HCT116 (cell line): ENCODE measurements around the gene PAX9. TPM values are rescaled to one million over a fixed set of nuclear protein-coding genes. Genes with fewer than 3 reads are reported as not detected.

ENCODE experiments used
- ATAC-seq: fragments of 200-7000 bp; cut with Tn5 transposase; 2 replicates; pipeline ENCODE4 v1.9.1; 2020; ENCODE audit warnings: mild to moderate bottlenecking, moderate library complexity
- BruUV-seq: library from RNA; stranded (reverse); fragments of 400-500 nt; replicated peaks from 2 replicates; lab custom pipeline; 2021; lab: Mats Ljungman, UMichigan
- CTCF ChIA-PET: fragments of 300-600 bp; sonication (Branson Sonifier 250); formaldehyde crosslinking; loops from one replicate; lab custom pipeline; 2021; ENCODE audit warnings: antibody characterized with exemption; lab: Charles Lee
- POLR2A ChIA-PET: fragments of 300-600, 350-600 bp; sonication (Branson Sonifier 250); formaldehyde crosslinking; loops from one replicate; lab custom pipeline; 2021; ENCODE audit warnings: antibody characterized with exemption; lab: Charles Lee
- RAD21 ChIA-PET, 2 experiments: fragments of 300-600 bp; sonication (Branson Sonifier 250); formaldehyde crosslinking; loops; one replicate each; lab custom pipeline; 2023; ENCODE audit warnings: low total read pairs in 2 of 2; ENCODE audit not compliant: uncharacterized antibody in 2 of 2, unreplicated experiment in 2 of 2, low non-redundant PET in 1 of 2; lab: Charles Lee
- DNase-seq: peaks from one replicate; pipeline ENCODE4 v3.0.0-alpha.2; 2010; ENCODE audit warnings: low read depth, low spot score
- H2AFZ ChIP-seq: fragments of 200-600 bp; shearing (Covaris generic), sonication (generic); 2 replicates; pipeline ENCODE4 v1.6.1; 2017; ENCODE audit warnings: low read depth, mixed run types, mixed read lengths, antibody characterized with exemption, low read length; ENCODE audit not compliant: poor library complexity, severe bottlenecking
- H3K27ac ChIP-seq: 2 replicates; pipeline ENCODE4 v1.5.1; 2012; ENCODE audit warnings: low read depth, low read length
- H3K27me3 ChIP-seq: fragments of 200-600 bp; sonication (generic); 2 replicates; pipeline ENCODE4 v1.6.1; 2016; ENCODE audit warnings: mixed run types, low read length, mixed read lengths; ENCODE audit not compliant: insufficient read depth
- H3K36me3 ChIP-seq, 2 experiments: fragments of 200-500 bp in 1 of 2; fragments of 200-600 bp in 1 of 2; sonication (Bioruptor generic) in 1 of 2; sonication (generic) in 1 of 2; 2 replicates each; pipeline versions ENCODE4 v1.5.1 to v1.6.1; 2014 to 2016; ENCODE audit warnings: low read length in 2 of 2, inconsistent platforms in 1 of 2, mixed read lengths in 1 of 2, mixed run types in 1 of 2; ENCODE audit not compliant: insufficient read depth in 2 of 2, control insufficient read depth in 1 of 2
- H3K4me1 ChIP-seq, 2 experiments: fragments of 200-600 bp in 1 of 2; sonication (generic) in 1 of 2; 2 replicates each; pipeline versions ENCODE4 v1.5.1 to v1.6.1; 2012 to 2017; ENCODE audit warnings: low read length in 2 of 2, inconsistent platforms in 1 of 2, mild to moderate bottlenecking in 1 of 2, mixed read lengths in 1 of 2, mixed run types in 1 of 2, moderate library complexity in 1 of 2; ENCODE audit not compliant: insufficient read depth in 2 of 2, control insufficient read depth in 1 of 2
- H3K4me2 ChIP-seq: fragments of 200-600 bp; sonication (generic); 2 replicates; pipeline ENCODE4 v1.6.1; 2017; ENCODE audit warnings: mixed run types, low read length, mixed read lengths
- H3K4me3 ChIP-seq, 2 experiments: fragments of 200-600 bp in 1 of 2; sonication (generic) in 1 of 2; replicated peaks in 1 of 2; 2 replicates each; pipeline ENCODE4 v1.5.1; 2011 to 2016; ENCODE audit warnings: low read length in 2 of 2, control low read depth in 1 of 2, low read depth in 1 of 2, mild to moderate bottlenecking in 1 of 2, mixed read lengths in 1 of 2, mixed run types in 1 of 2
- H3K79me2 ChIP-seq: fragments of 200-600 bp; sonication (generic); 2 replicates; pipeline ENCODE4 v1.6.1; 2017; ENCODE audit warnings: mild to moderate bottlenecking, mixed run types, low read length, moderate library complexity, mixed read lengths; ENCODE audit not compliant: insufficient read depth
- H3K9ac ChIP-seq: fragments of 200-600 bp; sonication (generic); 2 replicates; pipeline ENCODE4 v1.6.1; 2016; ENCODE audit warnings: low read length, mixed read lengths
- H3K9me2 ChIP-seq: fragments of 200-600 bp; sonication (generic), shearing (Covaris generic); 2 replicates; pipeline ENCODE4 v1.6.1; 2017; ENCODE audit warnings: mixed run types, mild to moderate bottlenecking, moderate library complexity; ENCODE audit not compliant: insufficient read depth
- H3K9me3 ChIP-seq, 2 experiments: fragments of 200-500 bp in 1 of 2; fragments of 200-600 bp in 1 of 2; sonication (Bioruptor generic) in 1 of 2; sonication (generic) in 1 of 2; 2 replicates each; pipeline ENCODE4 v1.6.1; 2014 to 2017; ENCODE audit warnings: low read length in 2 of 2, mixed read lengths in 2 of 2, inconsistent platforms in 1 of 2, low read depth in 1 of 2, mild to moderate bottlenecking in 1 of 2, mixed run types in 1 of 2, moderate library complexity in 1 of 2; ENCODE audit not compliant: control insufficient read depth in 1 of 2, insufficient read depth in 1 of 2
- H4K20me1 ChIP-seq: fragments of 200-600 bp; sonication (generic), shearing (Covaris generic); 2 replicates; pipeline ENCODE4 v1.6.1; 2017; ENCODE audit warnings: mixed run types, mild to moderate bottlenecking, moderate library complexity; ENCODE audit not compliant: insufficient read depth
- CBX3 ChIP-seq: IDR thresholded peaks from 2 replicates; pipeline ENCODE4 v1.6.1; 2012; ENCODE audit warnings: low read depth
- EZH2 ChIP-seq: fragments of 200-600 bp; sonication (generic); IDR thresholded peaks from 2 replicates; pipeline ENCODE4 v1.6.1; 2017; ENCODE audit warnings: antibody characterized with exemption, mixed run types
- EZH2phosphoT487 ChIP-seq: fragments of 200-600 bp; IDR thresholded peaks from 2 replicates; pipeline ENCODE4 v1.6.1; 2018; ENCODE audit warnings: antibody characterized with exemption, borderline replicate concordance
- RAD21 ChIP-seq: IDR thresholded peaks from 2 replicates; pipeline ENCODE4 v1.6.1; 2012; ENCODE audit warnings: low read depth, mild to moderate bottlenecking
- SP1 ChIP-seq: IDR thresholded peaks from 2 replicates; pipeline ENCODE4 v1.6.1; 2012; ENCODE audit warnings: low read depth
- SRF ChIP-seq: IDR thresholded peaks from 2 replicates; pipeline ENCODE4 v1.6.1; 2012; ENCODE audit warnings: low read depth
- ZFX ChIP-seq: fragments of 450-650 bp; IDR thresholded peaks from 2 replicates; pipeline ENCODE4 v1.6.1; 2017
- intact Hi-C: fragments of 100-400 bp; cut with micrococcal nuclease; formaldehyde crosslinking; loops from 2 replicates; pipeline ENCODE4 v1.10.0; 2022
- total RNA-seq: library from RNA; stranded (reverse); gene quantifications from one replicate; pipeline ENCODE4 v1.2.1, GENCODE V29; 2021; ENCODE audit not compliant: unreplicated experiment
- TF ChIP-seq, protein P1 (sequence below): IDR thresholded peaks from 2 replicates; pipeline ENCODE4 v1.6.1; 2012
- TF ChIP-seq, protein P2 (sequence below): IDR thresholded peaks from 2 replicates; pipeline ENCODE4 v1.6.1; 2012; ENCODE audit warnings: low read depth
- TF ChIP-seq, protein P3 (sequence below), 3 experiments: fragments of 200-600 bp in 1 of 3; sonication (generic) in 1 of 3; IDR thresholded peaks in 2 of 3; conservative IDR thresholded peaks in 1 of 3; 2 replicates each; pipeline ENCODE4 v1.5.1; 2012 to 2017; ENCODE audit warnings: low read depth in 2 of 3, low read length in 2 of 3, antibody characterized with exemption in 1 of 3, borderline replicate concordance in 1 of 3, control low read depth in 1 of 3, mild to moderate bottlenecking in 1 of 3, mixed read lengths in 1 of 3, mixed run types in 1 of 3, moderate library complexity in 1 of 3; ENCODE audit not compliant: insufficient read depth in 1 of 3

Gene PAX9
- total RNA-seq, 1 experiment from 2014 or later, result 5.2 TPM

DNA sequence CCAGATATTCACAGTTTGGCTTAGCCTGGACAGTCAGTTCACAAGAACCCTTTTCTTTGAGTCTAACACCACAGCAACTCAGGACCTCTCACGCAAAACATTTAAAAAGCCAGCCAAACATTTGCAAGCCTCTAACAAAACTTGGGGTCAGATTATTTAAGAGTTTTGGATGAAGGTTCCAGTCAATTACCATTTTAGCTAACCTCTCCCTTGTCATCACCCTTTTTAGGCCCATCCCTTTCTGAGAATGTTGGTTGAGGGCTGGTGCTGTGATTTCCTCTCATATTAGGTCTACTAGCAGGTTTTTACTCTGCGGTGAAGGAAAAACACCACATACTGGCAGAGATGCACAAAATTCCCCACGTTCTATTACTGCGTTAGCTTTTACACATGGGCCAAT is 20.7 kb downstream of the PAX9 start:
- DNase-seq (no peak), ATAC-seq (no peak)
- H3K4me1 ChIP-seq, result no peaks in the 10 kb centered on the region
- CTCF ChIA-PET, result no interaction called here
- POLR2A ChIA-PET, result no interaction called here
- no TSS peak for BruUV-seq
- TF ChIP-seq SRF, result no peak
- TF ChIP-seq, protein P1, sequence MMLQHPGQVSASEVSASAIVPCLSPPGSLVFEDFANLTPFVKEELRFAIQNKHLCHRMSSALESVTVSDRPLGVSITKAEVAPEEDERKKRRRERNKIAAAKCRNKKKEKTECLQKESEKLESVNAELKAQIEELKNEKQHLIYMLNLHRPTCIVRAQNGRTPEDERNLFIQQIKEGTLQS, result no peak
- TF ChIP-seq, protein P2, sequence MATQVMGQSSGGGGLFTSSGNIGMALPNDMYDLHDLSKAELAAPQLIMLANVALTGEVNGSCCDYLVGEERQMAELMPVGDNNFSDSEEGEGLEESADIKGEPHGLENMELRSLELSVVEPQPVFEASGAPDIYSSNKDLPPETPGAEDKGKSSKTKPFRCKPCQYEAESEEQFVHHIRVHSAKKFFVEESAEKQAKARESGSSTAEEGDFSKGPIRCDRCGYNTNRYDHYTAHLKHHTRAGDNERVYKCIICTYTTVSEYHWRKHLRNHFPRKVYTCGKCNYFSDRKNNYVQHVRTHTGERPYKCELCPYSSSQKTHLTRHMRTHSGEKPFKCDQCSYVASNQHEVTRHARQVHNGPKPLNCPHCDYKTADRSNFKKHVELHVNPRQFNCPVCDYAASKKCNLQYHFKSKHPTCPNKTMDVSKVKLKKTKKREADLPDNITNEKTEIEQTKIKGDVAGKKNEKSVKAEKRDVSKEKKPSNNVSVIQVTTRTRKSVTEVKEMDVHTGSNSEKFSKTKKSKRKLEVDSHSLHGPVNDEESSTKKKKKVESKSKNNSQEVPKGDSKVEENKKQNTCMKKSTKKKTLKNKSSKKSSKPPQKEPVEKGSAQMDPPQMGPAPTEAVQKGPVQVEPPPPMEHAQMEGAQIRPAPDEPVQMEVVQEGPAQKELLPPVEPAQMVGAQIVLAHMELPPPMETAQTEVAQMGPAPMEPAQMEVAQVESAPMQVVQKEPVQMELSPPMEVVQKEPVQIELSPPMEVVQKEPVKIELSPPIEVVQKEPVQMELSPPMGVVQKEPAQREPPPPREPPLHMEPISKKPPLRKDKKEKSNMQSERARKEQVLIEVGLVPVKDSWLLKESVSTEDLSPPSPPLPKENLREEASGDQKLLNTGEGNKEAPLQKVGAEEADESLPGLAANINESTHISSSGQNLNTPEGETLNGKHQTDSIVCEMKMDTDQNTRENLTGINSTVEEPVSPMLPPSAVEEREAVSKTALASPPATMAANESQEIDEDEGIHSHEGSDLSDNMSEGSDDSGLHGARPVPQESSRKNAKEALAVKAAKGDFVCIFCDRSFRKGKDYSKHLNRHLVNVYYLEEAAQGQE, result no peak
- no peak for TF ChIP-seq RAD21
- TF ChIP-seq SP1, result no peak
- TF ChIP-seq EZH2phosphoT487, result no peak
- TF ChIP-seq ZFX, result no peak
- TF ChIP-seq, protein P3, sequence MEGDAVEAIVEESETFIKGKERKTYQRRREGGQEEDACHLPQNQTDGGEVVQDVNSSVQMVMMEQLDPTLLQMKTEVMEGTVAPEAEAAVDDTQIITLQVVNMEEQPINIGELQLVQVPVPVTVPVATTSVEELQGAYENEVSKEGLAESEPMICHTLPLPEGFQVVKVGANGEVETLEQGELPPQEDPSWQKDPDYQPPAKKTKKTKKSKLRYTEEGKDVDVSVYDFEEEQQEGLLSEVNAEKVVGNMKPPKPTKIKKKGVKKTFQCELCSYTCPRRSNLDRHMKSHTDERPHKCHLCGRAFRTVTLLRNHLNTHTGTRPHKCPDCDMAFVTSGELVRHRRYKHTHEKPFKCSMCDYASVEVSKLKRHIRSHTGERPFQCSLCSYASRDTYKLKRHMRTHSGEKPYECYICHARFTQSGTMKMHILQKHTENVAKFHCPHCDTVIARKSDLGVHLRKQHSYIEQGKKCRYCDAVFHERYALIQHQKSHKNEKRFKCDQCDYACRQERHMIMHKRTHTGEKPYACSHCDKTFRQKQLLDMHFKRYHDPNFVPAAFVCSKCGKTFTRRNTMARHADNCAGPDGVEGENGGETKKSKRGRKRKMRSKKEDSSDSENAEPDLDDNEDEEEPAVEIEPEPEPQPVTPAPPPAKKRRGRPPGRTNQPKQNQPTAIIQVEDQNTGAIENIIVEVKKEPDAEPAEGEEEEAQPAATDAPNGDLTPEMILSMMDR (IDR thresholded peaks at IDR 0.05 in 2 of 3, conservative IDR thresholded peaks at IDR 0.05 in 1 of 3; ENCODE audit: borderline replicate concordance in 1 of 3, insufficient read depth in 1 of 3, low read depth in 2 of 3, low read length in 2 of 3), result no peak
- TF ChIP-seq EZH2, result no peak
- no peak for TF ChIP-seq CBX3
- no peak overlapping the region for H2AFZ ChIP-seq
- no peaks in the 10 kb centered on the region for H3K9me3 ChIP-seq
- no peaks in the 10 kb centered on the region for H3K79me2 ChIP-seq
- RAD21 ChIA-PET, result no interaction called here
- no peak overlapping the region for H3K4me3 ChIP-seq
- no peaks in the 10 kb centered on the region for H3K36me3 ChIP-seq
- H3K27me3 ChIP-seq, result no peaks in the 10 kb centered on the region
- no peak overlapping the region for H3K9ac ChIP-seq
- no peak overlapping the region for H3K4me2 ChIP-seq
- no peaks in the 10 kb centered on the region for H4K20me1 ChIP-seq
- no peaks in the 10 kb centered on the region for H3K9me2 ChIP-seq
- H3K27ac ChIP-seq, result no peak overlapping the region
- intact Hi-C loops, result no loop called here
